Heart left ventricle (tissue), 16 donors: ENCODE measurements around the gene FASN. TPM values are rescaled to one million over a fixed set of nuclear protein-coding genes. Genes with fewer than 3 reads are reported as not detected.

Experiments used
- ATAC-seq, 4 donors: fragments of 200-7000 bp; cut with Tn5 transposase; one replicate each; pipeline ENCODE4 v1.9.1; 2020 to 2022; ENCODE audit warnings: moderate library complexity in 4 of 4, mild to moderate bottlenecking in 3 of 4, moderate number of reproducible peaks in 1 of 4
- DNase-seq, 5 donors: peaks; one replicate each; pipeline ENCODE4 v3.0.0-alpha.2; 2020
- H3K27ac ChIP-seq, 12 donors: fragments of 200-600 bp; sonication (generic) in 4 of 12; one replicate each; pipeline versions ENCODE4 v1.5.0 to v1.8.0; 2016 to 2022; ENCODE audit warnings: mild to moderate bottlenecking in 2 of 12
- H3K27me3 ChIP-seq, 9 donors: fragments of 200-600 bp; sonication (generic) in 2 of 9; one replicate each; pipeline versions ENCODE4 v1.5.1 to v1.8.0; 2016 to 2022; ENCODE audit warnings: mild to moderate bottlenecking in 3 of 9
- H3K36me3 ChIP-seq, 9 donors: fragments of 200-600 bp; sonication (generic) in 2 of 9; one replicate each; pipeline versions ENCODE4 v1.5.0 to v1.8.0; 2018 to 2022; ENCODE audit warnings: mild to moderate bottlenecking in 2 of 9
- H3K4me1 ChIP-seq, 12 donors: fragments of 200-600 bp; sonication (generic) in 4 of 12; one replicate each; pipeline versions ENCODE4 v1.5.0 to v1.8.0; 2016 to 2022; ENCODE audit warnings: mild to moderate bottlenecking in 3 of 12
- H3K4me3 ChIP-seq, 12 donors: fragments of 200-600 bp; sonication (generic) in 4 of 12; one replicate each; pipeline versions ENCODE4 v1.5.0 to v1.8.0; 2017 to 2022; ENCODE audit warnings: mild to moderate bottlenecking in 9 of 12, moderate library complexity in 4 of 12
- H3K9me3 ChIP-seq, 12 donors: fragments of 200-600 bp; sonication (generic) in 4 of 12; one replicate each; pipeline versions ENCODE4 v1.5.0 to v1.8.0; 2016 to 2022; ENCODE audit warnings: mild to moderate bottlenecking in 1 of 12
- CTCF ChIP-seq, 12 donors: fragments of 200-600 bp; sonication (generic) in 4 of 12; IDR thresholded peaks; one replicate each; pipeline versions ENCODE4 v1.5.0 to v1.8.0; 2018 to 2022; ENCODE audit warnings: antibody characterized with exemption in 12 of 12, mild to moderate bottlenecking in 5 of 12
- POLR2A ChIP-seq, 2 donors: fragments of 450-650 bp; IDR thresholded peaks; one replicate each; pipeline ENCODE4 v1.6.1; 2017; ENCODE audit warnings: antibody characterized with exemption in 2 of 2, mild to moderate bottlenecking in 2 of 2, moderate library complexity in 2 of 2
- WGBS, 4 donors: extraction: QIAGEN DNeasy Blood & Tissue Kit in 2 of 4; methylation state at CpG; one replicate each; pipeline versions ENCODE4 v1.1.5 to v1.1.7; 2013 to 2018; 5-methylcytosine and 5-hydroxymethylcytosine counted together
- intact Hi-C, 10 donors: fragments of 100-400 bp; cut with DNase I; formaldehyde crosslinking; loops; one replicate each; pipeline versions ENCODE4 v1.11.1 to v1.14.2; 2022
- polyA plus RNA-seq, 2 donors: library from polyadenylated mRNA; stranded (reverse); fragments of 200-250 nt; gene quantifications; one replicate each; pipeline ENCODE4 v1.2.3, GENCODE V29; 2013
- total RNA-seq, 9 donors: library from RNA; depleted of rRNA in 2 of 9; stranded (reverse); fragments of >200 nt in 2 of 9; fragmentation: NEBNext Ultra II Directional in 3 of 9; extraction: Animal tissue kit (Norgen Biotek cat#: 25700) in 3 of 9; gene quantifications; one replicate each; pipeline versions ENCODE4 v1.1.0 to v1.2.4, GENCODE V29; 2016 to 2023
- donor health status: ischemic (EF 13 %, LVEDD 7.1; RV severe dilation, severe dysfunction).
- donor health status: healthy with polysubstance abuse.
- donor health status: DM: no; HTN: yes; CAD: no.
- donor health status: DM: no; HTN: no; CAD: no.
- donor health status: ischemic (EF 25% LVEDD 6.9; RV normal size, moderate dysfunction).
- donor health status: ischemic (EF 25% LVEDD 5.7; RV mildly dilated, moderate dysfunction).
- donor health status: healthy.
- donor health status: DM: yes; HTN: yes; CAD: no.
- donor health status: ischemic (EF 35%, LVEDD 5.7; RV mildly dilated, moderate dysfunction).
- donor health status: nonischemic (EF 11% LVEDD 7.7; RV severe dilation, severe dysfunction).
- donor health status: DM: yes; HTN: yes; CAD: no.
- donor health status: PGD.
- donor health status: ischemic (EF 29% LVEDD 5.4; RV normal size, mild dysfunction).
- donor health status: nonischemic (EF 23%, LVEDD 6.1; RV moderate dilation, normal function).

The FASN gene
- total and polyA plus RNA-seq, 11 donors: 6.9 to 103 (median 18.9) TPM

GRCh38 chr17:82076018-82076784, 21.8 kb downstream of the FASN start:
- intact Hi-C loops: no loop called here
- Histone ChIP-seq H3K36me3 (peaks cover 0 to 27% (median 19%) of the 10 kb centered on the region in 9 donors), H3K4me1 (peaks cover 0 to 10% (median 0%) of the 10 kb centered on the region in 12 donors), H3K27me3 (no peaks in the 10 kb centered on the region), H3K9me3 (no peaks in the 10 kb centered on the region), H3K4me3 (no peak overlapping the region), H3K27ac (no peak overlapping the region)
- DNase-seq (no peak), ATAC-seq (no peak)
- TF ChIP-seq POLR2A (IDR thresholded peaks at IDR 0.05) (no peak), CTCF (IDR thresholded peaks at IDR 0.05) (no peak)
- WGBS, 4 donors: 81 to 86% (median 83%) methylated on average over 25 of the region's 25 CpGs

GRCh38 chr17:82073446-82073845, 24.6 kb downstream of the FASN start:
- H3K4me3 ChIP-seq: no peak overlapping the region
- peaks cover 0 to 9% (median 0%) of the 10 kb centered on the region in 12 donors for H3K4me1 ChIP-seq
- H3K36me3 ChIP-seq: peaks cover 0 to 2% (median 0%) of the 10 kb centered on the region in 9 donors
- WGBS, 4 donors: 82 to 88% (median 84%) methylated on average over 9 of the region's 9 CpGs
- TF ChIP-seq POLR2A (IDR thresholded peaks at IDR 0.05) (no peak), CTCF (IDR thresholded peaks at IDR 0.05) (no peak)
- no peaks in the 10 kb centered on the region for H3K9me3 ChIP-seq
- H3K27ac ChIP-seq: no peak overlapping the region
- no peak for DNase-seq
- no peaks in the 10 kb centered on the region for H3K27me3 ChIP-seq
- intact Hi-C loops: loop anchor here in 1 of 10 donors (1.0 kb wide), 1 partner anchor 27 kb away; no protein-coding TSS in a partner anchor
- ATAC-seq: no peak

GRCh38 chr17:82072827-82073226, 25.2 kb downstream of the FASN start:
- ATAC-seq (no peak), DNase-seq (no peak)
- Histone ChIP-seq H3K4me1 (peaks cover 0 to 3% (median 0%) of the 10 kb centered on the region in 12 donors), H3K36me3 (no peaks in the 10 kb centered on the region), H3K9me3 (no peaks in the 10 kb centered on the region), H3K27me3 (no peaks in the 10 kb centered on the region), H3K27ac (no peak overlapping the region), H3K4me3 (no peak overlapping the region)
- WGBS, 4 donors: 81 to 88% (median 84%) methylated on average over 6 of the region's 6 CpGs
- intact Hi-C loops: loop anchor here in 1 of 10 donors (1.0 kb wide), 1 partner anchor 27 kb away; no protein-coding TSS in a partner anchor
- TF ChIP-seq POLR2A (IDR thresholded peaks at IDR 0.05) (no peak), CTCF (IDR thresholded peaks at IDR 0.05) (no peak)

GRCh38 chr17:82070611-82071010, 27.4 kb downstream of the FASN start:
- no peak for TF ChIP-seq POLR2A (IDR thresholded peaks at IDR 0.05)
- TF ChIP-seq CTCF (IDR thresholded peaks at IDR 0.05): no peak
- DNase-seq: no peak
- H3K27ac ChIP-seq: no peak overlapping the region
- no peaks in the 10 kb centered on the region for H3K27me3 ChIP-seq
- intact Hi-C loops: no loop called here
- no peak for ATAC-seq
- no peaks in the 10 kb centered on the region for H3K36me3 ChIP-seq
- no peak overlapping the region for H3K4me3 ChIP-seq
- H3K9me3 ChIP-seq: no peaks in the 10 kb centered on the region
- H3K4me1 ChIP-seq: peaks cover 0 to 10% (median 9%) of the 10 kb centered on the region in 12 donors
